ENCODE measurements around the gene BORCS5.

GRCh38 chr12:12488823-12489550, 132.1 kb downstream of the BORCS5 start:
- TF ChIP-seq EZH2 (optimal IDR thresholded peaks at IDR 0.05; ENCODE audit: low read depth, low read length) (no peak), CTCF (IDR thresholded peaks at IDR 0.05; ENCODE audit: low read length) (no peak)
